GM08714 (cell line): ENCODE measurements around the gene HRH3.

Source experiments
- H3K4me3 ChIP-seq: fragments of 200-500 bp; sonication (Bioruptor generic); 2 replicates; pipeline ENCODE4 v1.5.1; 2014; ENCODE audit warnings: mild to moderate bottlenecking, low read length, inconsistent platforms
- ZNF274 ChIP-seq: IDR thresholded peaks from 2 replicates; pipeline ENCODE4 v1.6.1; 2012; ENCODE audit warnings: mild to moderate bottlenecking, low read depth, low read length

HRH3 gene

DNA sequence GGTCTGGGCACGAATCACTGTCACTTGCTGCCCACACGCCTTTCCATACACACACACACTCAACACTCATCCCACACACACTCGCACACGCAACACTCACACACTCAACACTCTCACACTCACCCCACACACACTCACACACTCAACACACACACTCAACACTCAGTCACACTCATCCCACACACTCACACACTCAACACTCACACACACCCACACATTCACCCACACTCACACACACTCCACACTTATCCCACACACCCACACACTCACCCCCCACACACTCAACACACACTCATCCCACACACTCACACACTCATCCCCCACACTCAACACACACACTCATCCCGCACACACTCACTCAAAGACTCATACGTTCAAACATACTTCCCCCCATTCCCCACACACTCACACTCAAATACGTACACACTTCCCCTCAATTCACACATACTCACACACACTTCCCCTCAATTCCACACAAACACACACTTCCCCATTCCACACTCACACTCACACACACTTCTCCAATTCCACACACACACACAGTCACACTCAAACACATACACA is 9.0 kb upstream of the HRH3 start:
- no peak for TF ChIP-seq ZNF274
- no peak overlapping the region for H3K4me3 ChIP-seq

DNA sequence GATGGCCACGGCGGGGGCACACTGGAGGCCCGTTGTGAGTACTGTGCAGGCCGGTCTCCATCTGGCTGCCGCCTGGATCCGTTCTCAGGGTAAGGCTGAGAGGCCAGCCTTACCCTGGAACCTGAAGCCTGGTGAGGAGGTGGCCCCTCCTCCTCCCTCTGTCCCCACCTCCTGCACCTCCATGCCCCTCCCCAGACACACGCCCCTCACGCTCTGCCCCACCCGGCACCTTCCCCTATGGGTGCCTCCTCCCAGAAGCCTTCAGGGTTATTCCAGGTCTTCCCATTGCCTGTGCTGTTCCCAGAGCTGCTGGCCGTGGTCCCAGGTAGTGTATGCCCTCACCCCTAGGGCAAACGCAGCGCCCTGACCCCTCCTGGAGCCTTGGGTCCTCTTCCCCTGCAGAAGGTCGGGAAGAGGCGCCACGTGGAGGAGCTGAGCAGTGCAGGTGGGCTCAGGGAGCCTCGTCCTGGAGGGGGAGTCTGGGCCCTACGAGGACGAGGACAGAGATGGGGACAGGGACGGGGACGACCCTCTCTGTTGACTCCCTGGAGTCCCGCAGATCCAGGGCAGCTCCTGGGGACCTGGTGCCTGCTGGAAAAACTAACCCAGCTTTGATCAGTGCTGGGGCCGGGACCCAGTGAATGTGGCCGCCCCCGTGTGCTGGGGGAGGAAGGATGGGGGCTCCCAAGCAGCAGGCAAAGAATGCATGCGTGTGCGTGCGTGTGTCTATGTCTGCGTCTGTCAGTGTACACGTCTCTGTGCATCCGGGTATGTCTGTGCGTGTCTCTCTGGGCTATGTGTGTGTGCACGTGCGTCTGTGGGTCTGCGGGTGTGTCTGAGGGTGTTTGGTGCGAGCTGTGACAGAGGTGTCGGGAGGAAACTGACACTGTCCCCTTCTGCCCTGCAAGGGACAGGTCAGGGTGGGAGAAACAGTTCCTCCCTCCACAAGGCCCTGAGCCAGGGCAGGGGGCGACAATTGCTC is 8.2 kb upstream of the HRH3 start:
- no peak overlapping the region for H3K4me3 ChIP-seq
- TF ChIP-seq ZNF274: no peak

DNA sequence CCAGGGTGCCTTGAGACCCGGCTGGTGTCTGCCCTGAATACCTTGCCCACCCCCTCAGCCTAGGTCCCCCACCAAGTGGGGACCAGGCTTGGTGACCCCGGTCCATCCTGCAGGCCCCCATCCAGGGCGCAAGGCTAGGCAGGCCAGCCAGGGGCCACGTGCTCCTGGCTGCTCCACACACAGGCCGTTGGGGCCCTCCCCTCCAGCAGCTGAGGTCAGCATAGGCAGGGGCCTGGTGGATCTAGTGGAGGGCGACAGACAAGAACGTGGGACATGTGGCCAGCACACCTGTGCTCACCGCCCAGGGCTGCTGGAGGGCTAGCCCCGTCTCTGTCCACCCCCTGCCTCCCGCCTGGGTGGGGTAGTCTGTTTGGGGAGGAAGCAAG is 7.5 kb upstream of the HRH3 start:
- no peak overlapping the region for H3K4me3 ChIP-seq
- no peak for TF ChIP-seq ZNF274

DNA sequence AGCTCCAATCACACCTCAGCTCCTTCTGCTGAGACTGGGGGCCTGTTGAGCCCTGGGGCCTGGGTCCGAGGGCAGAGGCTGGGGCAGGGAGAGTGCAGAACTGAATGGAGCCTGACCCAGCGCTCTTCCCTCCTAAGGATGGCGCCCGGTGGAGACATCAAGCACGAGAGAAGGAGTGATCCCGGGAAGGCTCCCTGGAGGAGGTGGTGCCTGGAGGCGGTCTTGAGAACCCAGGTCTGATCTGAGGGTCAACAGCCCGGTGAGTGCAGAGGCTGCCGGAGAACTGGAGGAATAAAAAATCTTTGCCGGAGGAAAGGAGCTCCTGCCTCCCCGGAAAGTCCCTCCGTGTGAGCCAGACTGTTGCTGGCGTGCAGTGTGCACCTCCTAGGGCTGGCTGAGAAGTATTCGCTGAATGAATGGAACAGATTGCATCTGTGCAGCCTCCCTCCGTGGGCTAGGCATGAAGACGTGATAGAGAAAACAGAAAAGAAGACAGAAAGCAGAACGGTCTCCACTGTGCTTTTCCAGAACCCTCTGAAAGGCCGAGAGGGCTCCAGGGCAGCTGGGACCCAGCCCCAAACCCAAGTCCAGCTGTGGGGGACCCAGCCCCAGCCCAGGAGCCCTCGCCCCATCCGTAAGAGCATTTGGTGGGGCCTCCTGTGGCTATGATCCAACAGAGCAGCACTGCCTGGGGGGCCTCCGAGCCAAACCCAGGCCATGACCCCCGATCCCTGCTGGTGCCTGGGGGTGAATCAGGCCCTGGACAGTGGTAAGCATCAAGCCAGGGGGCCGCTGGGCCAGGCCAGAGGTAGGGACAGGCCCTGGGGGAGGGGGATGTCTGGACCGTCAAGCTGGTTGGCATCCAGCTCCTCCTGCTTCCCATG is 6.9 kb upstream of the HRH3 start:
- TF ChIP-seq ZNF274: no peak
- H3K4me3 ChIP-seq: no peak overlapping the region

DNA sequence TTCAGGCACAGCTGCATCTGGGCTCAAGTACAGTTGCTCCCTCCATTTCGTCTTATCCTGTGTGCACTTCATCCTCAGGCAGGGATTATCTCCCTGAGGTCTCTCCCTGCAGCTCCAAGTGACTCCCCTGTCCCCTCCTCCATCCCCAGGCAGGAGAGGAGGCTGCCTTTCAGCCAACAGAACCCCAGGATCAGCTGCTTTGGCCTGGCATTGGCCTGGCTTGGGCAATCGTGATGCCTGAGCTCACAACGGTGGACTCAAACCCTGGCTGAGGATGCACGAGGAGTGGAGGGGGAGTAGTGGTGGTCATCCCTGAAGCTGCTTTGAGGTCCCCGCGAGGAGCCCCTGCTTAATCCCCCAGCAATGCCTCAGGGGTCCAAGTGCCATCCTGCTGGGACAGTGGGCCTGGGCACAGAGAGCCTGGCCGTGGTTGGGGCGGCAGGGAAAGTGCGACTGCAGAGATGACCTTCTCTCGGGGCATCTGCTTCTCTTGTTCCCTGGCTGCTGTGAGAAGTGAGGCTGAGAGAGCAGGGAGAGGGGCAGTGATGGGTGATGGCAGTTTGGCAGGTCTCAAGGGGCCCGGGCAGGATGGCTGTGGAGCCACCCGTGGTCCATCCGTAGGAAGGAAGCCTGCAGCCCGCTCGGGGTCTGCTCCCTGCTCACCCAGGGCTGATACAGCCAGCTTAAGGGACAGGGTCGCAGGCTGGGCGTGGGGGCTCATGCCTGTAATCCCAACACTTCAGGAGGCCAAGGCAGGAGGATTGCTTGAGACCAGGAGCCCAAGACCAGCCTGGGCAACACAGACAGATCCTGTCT is 6.0 kb upstream of the HRH3 start:
- TF ChIP-seq ZNF274: no peak
- no peak overlapping the region for H3K4me3 ChIP-seq

DNA sequence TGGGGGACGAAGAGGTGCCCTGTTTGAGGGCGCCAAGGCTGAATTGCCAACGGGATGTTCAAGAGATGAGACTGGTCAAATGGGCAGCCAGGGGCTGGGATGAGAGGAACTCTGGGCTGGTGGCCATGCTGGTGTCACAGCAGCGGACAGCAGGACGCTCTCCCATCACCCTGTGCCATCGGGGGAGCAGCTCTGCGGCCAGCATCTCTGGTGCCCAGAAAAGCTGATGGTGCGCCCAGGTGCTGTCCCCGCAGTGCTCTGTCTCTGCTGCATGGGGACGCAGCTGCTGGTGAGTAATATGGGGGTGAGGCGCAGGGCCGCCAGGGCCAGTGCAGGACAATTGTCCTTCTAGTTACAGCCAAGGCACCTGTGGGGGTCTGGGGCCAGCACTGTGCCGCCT is 4.9 kb upstream of the HRH3 start:
- no peak overlapping the region for H3K4me3 ChIP-seq
- TF ChIP-seq ZNF274: no peak

DNA sequence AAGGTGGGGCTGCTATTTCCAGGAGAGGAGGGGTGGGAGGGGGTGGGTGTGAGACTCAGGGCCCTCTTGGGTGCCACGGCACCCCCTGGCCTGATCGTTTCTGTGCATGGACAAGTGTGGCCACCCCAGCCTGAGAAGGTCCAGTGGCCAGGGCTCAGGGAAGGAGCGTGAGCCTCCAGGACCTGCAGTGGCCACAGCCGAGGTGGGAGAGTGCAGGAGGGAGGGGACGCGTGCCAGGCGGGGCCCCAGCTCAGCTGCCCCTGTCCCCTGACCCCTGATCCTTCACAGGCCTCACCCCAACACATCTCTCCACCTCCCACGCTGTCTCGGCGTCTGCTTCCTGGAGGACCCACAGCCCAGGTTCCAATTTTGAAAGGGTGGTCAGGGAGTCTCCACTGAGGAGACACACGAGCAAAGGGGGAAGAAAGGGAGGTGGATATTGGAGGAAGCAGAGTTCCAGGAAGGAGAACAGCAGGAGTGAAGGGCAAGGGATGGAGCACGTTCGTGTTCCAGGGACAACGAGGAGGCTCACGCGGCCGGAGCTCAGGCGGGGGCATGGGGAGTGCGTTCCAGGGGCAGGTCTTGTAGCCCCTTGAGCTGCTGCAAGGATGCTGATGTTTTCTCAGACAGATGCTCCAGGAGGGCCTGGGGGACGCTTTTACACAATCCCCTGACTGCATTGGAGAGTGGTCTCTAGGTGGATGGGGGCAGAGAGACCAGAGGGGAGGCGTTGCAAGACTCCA is 4.2 kb upstream of the HRH3 start:
- no peak for TF ChIP-seq ZNF274
- H3K4me3 ChIP-seq: no peak overlapping the region

DNA sequence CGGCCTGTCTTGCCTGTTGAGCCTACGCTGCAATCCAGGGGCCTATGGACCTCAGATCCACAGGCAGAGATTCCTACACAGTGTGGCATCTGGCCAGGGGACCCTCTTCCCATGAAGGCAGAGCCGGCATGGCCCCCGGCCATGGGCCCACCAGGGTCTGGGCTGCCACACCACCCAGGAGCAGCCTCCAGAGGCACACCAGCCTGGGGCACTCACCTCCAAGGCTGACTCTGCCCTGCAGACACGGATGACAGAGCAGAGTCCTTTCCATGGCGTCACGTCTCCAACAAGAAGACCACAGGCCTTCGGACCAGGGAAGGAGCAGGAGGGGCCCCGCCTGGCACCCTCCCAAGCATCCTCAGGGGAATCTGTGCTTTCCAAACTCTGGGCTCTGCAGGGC is 3.5 kb upstream of the HRH3 start:
- no peak for TF ChIP-seq ZNF274

DNA sequence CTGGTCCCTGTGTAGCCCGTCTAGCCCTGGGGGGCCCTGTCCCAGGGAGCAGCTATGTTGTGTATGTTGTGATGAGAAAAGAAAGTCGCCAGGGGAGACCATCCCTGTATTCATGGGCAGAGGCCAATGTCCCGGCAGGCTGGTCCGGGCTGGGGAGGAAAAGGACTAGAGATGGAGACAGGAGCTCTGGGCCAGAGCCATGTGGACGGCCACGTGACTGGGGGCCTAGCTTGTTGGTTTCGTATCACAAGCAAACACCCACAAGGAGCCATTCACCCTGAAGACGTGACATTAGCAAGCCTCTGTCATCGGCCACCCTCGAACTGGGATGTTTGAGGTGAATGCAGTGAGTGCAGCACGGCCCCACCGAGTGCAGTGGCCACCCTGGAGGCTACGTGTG is 2.9 kb upstream of the HRH3 start:
- no peak overlapping the region for H3K4me3 ChIP-seq
- TF ChIP-seq ZNF274: no peak

More for the DNA sequence above, 3.5 kb upstream of the HRH3 start:
- no peak overlapping the region for H3K4me3 ChIP-seq

DNA sequence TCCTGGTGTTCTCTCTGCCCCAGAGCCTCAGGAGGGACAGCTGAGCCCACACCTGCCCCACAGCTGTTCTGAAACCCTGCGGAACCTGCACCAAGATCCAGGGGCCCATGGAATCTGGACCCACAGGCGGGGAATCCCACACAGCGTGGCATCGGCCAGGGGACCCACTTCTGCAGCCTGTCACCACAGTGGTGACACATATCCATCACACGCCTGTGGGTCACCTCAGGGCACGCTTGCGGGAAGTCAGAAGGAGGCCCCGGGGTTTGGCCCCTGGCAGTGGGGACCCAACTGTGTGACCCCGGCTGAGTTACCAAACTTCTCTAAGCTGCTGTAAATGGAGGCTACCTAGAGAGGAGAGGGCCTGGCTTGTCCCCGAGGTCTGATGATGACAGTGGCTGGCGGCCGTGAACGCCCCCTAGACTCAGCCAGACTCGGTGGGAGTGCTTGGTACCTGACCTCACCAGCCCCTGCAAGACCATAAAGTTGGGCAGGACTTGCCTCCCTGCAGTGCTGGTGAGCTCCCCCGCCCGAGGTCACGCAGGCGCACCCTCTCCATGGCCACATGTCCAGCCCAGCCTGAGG is 2.3 kb upstream of the HRH3 start:
- TF ChIP-seq ZNF274: no peak
- H3K4me3 ChIP-seq: no peak overlapping the region

DNA sequence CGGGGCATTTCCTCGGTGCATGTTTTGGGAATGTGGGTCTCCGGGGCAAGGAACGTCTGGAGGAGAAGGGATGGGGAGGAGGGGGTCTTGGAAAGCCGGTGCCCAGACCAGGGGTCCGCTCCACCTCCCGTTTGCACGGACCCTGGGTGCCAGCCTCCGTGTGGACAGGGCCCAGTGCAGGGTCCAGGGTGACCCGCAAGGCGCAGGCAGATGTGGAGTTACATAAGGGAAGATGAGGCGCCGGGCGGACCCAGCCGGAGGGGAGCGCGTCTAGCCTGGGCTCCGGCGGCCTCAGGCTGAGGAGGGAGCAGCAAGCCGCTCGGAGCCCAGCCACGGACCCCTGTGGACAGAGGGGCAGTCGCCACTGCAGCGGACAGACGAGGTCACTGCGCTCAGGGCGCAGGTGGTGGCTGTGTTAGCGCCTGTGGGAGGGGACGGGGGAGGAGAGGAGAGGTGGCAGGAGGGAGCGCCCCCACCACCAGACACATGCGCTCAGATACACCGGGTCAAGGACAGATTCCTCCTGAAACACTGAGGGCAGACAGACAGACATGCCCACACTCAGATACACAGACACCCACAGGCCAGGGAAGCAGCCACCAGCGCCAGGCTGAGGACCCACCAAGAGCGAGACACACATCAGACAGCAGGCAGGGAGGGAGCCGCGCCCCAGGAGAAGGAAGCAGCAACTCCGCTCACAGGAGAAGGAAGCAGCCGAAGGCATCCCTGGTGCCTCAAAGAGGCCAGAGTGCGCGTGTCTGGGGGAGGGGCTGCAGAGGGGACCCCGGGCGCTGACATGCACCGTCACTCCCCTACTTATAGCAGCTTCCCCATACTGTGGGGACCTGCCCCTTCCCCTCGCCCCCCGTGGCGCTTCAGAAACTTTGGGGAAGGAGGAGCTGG is 839 bp upstream of the HRH3 start:
- no peak for TF ChIP-seq ZNF274
- no peak overlapping the region for H3K4me3 ChIP-seq
